Thyroid gland (tissue), 4 donors: ENCODE measurements around the gene ODAD2.

ENCODE experiments used
- POLR2A ChIP-seq, 2 donors: fragments of 450-650 bp; IDR thresholded peaks; one replicate each; pipeline ENCODE4 v1.6.1; 2017; ENCODE audit warnings: antibody characterized with exemption in 2 of 2, mild to moderate bottlenecking in 2 of 2, moderate library complexity in 1 of 2
- TF ChIP-seq, protein P1 (sequence below), 6 experiments: fragments of 200-600 bp in 3 of 6; fragments of 450-650 bp in 3 of 6; sonication (generic) in 3 of 6; IDR thresholded peaks; one replicate each; pipeline ENCODE4 v1.5.1; 2016 to 2019; ENCODE audit warnings: antibody characterized with exemption in 6 of 6, mild to moderate bottlenecking in 2 of 6, inconsistent platforms in 1 of 6, moderate library complexity in 1 of 6

DNA sequence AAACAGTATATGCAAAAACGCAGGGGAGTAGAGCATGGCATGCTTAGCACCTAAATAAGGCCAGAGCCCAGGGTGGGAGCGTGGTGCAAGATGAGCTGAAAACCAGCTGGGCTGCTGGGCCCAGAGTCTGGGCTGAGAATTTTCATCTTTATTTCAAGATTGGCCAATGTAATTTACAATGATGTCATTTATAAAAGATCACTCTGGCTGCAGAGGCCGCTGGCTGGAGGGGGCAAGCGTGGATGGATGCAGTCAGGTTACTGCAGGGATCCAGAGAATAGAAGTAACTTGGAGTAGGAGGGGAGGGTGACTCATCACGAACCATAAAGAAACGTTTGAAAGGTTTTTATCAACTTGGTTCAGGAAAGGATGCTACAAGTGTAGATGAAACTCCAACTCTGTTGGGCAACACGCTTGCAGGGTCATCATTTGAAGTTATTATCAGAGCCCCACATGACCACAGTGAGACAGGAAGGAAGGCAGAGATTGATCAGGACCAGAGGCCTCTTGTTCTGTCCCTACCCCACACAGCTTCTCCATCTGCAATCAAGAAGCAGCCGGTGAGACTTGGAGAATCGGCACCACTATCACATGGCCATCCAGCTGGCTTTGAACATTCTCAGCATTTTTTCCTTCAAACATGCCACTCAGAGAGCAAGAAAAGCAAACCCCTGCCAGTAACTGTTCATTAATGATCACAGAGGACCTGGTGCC is 49.2 kb downstream of the ODAD2 start:
- no peak for TF ChIP-seq POLR2A (IDR thresholded peaks at IDR 0.05)
- TF ChIP-seq, protein P1, sequence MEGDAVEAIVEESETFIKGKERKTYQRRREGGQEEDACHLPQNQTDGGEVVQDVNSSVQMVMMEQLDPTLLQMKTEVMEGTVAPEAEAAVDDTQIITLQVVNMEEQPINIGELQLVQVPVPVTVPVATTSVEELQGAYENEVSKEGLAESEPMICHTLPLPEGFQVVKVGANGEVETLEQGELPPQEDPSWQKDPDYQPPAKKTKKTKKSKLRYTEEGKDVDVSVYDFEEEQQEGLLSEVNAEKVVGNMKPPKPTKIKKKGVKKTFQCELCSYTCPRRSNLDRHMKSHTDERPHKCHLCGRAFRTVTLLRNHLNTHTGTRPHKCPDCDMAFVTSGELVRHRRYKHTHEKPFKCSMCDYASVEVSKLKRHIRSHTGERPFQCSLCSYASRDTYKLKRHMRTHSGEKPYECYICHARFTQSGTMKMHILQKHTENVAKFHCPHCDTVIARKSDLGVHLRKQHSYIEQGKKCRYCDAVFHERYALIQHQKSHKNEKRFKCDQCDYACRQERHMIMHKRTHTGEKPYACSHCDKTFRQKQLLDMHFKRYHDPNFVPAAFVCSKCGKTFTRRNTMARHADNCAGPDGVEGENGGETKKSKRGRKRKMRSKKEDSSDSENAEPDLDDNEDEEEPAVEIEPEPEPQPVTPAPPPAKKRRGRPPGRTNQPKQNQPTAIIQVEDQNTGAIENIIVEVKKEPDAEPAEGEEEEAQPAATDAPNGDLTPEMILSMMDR (IDR thresholded peaks at IDR 0.05): no peak
